Upper lobe of left lung (tissue), 6 donors: ENCODE measurements around the gene DTL. TPM values are rescaled to one million over a fixed set of nuclear protein-coding genes. Genes with fewer than 3 reads are reported as not detected.
A peak's percentile ranks its signal among the peaks of the same experiment; 100 is the strongest.
"Not testable (repeated sequence)": the region's sequence is repeated elsewhere in the genome, so short reads cannot be mapped to it uniquely, and the experiment has no call there.

ENCODE experiments used
- ATAC-seq, 2 donors: fragments of 200-7000 bp; cut with Tn5 transposase; one replicate each; pipeline ENCODE4 v1.9.1; 2022; ENCODE audit warnings: mild to moderate bottlenecking in 2 of 2, moderate library complexity in 2 of 2; ENCODE audit not compliant: low FRiP score in 2 of 2
- DNase-seq, 2 donors: peaks; one replicate each; pipeline ENCODE4 v3.0.0-alpha.2; 2019 to 2020
- H3K27ac ChIP-seq, 4 donors: fragments of 200-600 bp; sonication (generic); one replicate each; pipeline ENCODE4 v1.5.1; 2016 to 2019
- H3K27me3 ChIP-seq, 4 donors: fragments of 200-600 bp; sonication (generic); one replicate each; pipeline ENCODE4 v1.5.1; 2017 to 2019
- H3K36me3 ChIP-seq, 4 donors: fragments of 200-600 bp; sonication (generic); one replicate each; pipeline ENCODE4 v1.5.1; 2016 to 2019
- H3K4me1 ChIP-seq, 4 donors: fragments of 200-600 bp; sonication (generic); one replicate each; pipeline ENCODE4 v1.5.1; 2018 to 2019
- H3K4me3 ChIP-seq, 4 donors: fragments of 200-600 bp; sonication (generic); one replicate each; pipeline ENCODE4 v1.5.1; 2017 to 2019; ENCODE audit warnings: mild to moderate bottlenecking in 2 of 4, moderate library complexity in 1 of 4
- H3K9me3 ChIP-seq, 4 donors: fragments of 200-600 bp; sonication (generic); one replicate each; pipeline ENCODE4 v1.5.1; 2018 to 2019
- EP300 ChIP-seq, 4 donors: sonication (generic); formaldehyde crosslinking; IDR thresholded peaks; one replicate each; pipeline ENCODE4 v1.5.1; 2017; ENCODE audit warnings: antibody characterized with exemption in 4 of 4, control low read depth in 2 of 4
- POLR2A ChIP-seq, 4 donors: fragments of 450-650 bp; IDR thresholded peaks; one replicate each; pipeline ENCODE4 v1.5.1; 2016 to 2017; ENCODE audit warnings: antibody characterized with exemption in 4 of 4, mild to moderate bottlenecking in 2 of 4
- POLR2AphosphoS5 ChIP-seq, 2 donors: sonication (generic); formaldehyde crosslinking; IDR thresholded peaks; one replicate each; pipeline ENCODE4 v1.5.1; 2017; ENCODE audit warnings: antibody characterized with exemption in 2 of 2
- WGBS, 2 donors: methylation state at CpG; one replicate each; pipeline ENCODE4 v1.1.5; 2017 to 2018; 5-methylcytosine and 5-hydroxymethylcytosine counted together
- total RNA-seq, 6 donors: library from RNA; depleted of rRNA in 4 of 6; stranded (reverse); fragments of >200 nt in 4 of 6; gene quantifications; one replicate each; pipeline versions ENCODE4 v1.1.0 to v1.2.1, GENCODE V29; 2016 to 2021
- TF ChIP-seq, protein P1 (sequence below), 6 experiments: fragments of 450-650 bp in 4 of 6; fragments of 200-600 bp in 2 of 6; sonication (generic) in 2 of 6; IDR thresholded peaks; one replicate each; pipeline ENCODE4 v1.5.1; 2016 to 2019; ENCODE audit warnings: antibody characterized with exemption in 6 of 6
- donor health status: DM: no; HTN: no; CAD: no; lungs with moderate emphysema.
- donor health status: DM: no; HTN: yes; CAD: no; lungs with severe emphysema.

Gene DTL
- total RNA-seq, 6 donors from 2014 or later: 0.92 to 5.9 (median 2.2) TPM

DNA sequence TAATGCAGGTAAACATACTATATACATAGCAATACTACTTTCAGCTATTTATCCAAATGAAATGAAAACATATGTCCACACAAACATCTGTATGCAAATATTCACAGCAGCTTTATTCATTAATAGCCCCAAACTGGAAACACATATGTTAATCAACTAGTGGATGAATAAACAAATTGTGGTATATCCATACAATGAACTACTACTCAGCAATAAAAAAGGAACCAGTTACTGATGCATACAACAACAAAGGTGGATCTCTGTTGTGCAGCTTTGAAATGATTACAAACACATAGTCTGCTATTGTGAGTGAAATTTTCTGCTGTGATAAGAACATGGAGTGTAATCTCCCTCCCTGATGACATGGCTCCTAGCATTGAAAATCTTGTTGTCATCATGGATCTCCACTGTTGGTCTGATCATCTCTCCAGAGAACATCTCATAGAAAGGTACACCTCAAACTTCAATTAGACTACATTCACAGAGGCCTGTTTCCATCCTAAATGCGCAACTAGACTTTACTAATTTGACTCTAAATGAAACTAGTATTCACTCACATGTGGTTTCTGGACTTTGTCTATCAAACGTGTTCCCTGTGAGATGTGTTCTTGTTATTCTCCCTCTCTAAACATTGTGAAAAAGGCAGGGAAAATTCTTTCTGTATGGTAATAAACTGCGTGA, 10.9 kb upstream of the DTL start:
- H3K27ac ChIP-seq: no peak overlapping the region
- 93% methylated on average over 3 of the region's 3 CpGs for WGBS, 2 donors
- TF ChIP-seq, protein P1, sequence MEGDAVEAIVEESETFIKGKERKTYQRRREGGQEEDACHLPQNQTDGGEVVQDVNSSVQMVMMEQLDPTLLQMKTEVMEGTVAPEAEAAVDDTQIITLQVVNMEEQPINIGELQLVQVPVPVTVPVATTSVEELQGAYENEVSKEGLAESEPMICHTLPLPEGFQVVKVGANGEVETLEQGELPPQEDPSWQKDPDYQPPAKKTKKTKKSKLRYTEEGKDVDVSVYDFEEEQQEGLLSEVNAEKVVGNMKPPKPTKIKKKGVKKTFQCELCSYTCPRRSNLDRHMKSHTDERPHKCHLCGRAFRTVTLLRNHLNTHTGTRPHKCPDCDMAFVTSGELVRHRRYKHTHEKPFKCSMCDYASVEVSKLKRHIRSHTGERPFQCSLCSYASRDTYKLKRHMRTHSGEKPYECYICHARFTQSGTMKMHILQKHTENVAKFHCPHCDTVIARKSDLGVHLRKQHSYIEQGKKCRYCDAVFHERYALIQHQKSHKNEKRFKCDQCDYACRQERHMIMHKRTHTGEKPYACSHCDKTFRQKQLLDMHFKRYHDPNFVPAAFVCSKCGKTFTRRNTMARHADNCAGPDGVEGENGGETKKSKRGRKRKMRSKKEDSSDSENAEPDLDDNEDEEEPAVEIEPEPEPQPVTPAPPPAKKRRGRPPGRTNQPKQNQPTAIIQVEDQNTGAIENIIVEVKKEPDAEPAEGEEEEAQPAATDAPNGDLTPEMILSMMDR (IDR thresholded peaks at IDR 0.05): no peak
- DNase-seq: no peak
- H3K4me1 ChIP-seq: peaks cover 0 to 13% (median 6%) of the 10 kb centered on the region in 4 donors
- H3K27me3 ChIP-seq: no peaks in the 10 kb centered on the region
- no peak overlapping the region for H3K4me3 ChIP-seq
- no peak for ATAC-seq
- H3K36me3 ChIP-seq: peaks cover 0 to 3% (median 0%) of the 10 kb centered on the region in 4 donors
- H3K9me3 ChIP-seq: no peaks in the 10 kb centered on the region

DNA sequence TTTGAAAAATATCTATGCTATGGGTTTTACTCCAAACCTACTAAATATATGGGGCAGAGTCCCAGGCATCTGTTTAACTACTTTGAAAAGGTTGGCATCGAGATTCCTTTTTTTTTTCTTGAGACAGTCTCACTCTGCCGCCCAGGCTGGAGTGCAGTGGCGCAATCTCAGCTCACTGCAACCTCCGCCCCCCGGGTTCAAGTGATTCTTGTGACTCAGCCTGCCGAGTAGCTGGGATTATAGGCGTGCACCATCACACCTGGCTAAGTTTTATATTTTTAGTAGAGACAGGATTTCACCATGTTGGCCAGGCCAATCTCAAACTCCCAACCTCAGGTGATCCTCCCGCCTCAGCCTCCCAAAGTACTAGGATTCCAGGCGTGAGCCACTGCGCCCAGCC, 7.8 kb upstream of the DTL start:
- not testable (repeated sequence) for ATAC-seq, H3K27me3 ChIP-seq, H3K36me3 ChIP-seq, H3K9me3 ChIP-seq, H3K4me3 ChIP-seq
- Histone ChIP-seq H3K27ac (peak overlapping the region in 1 of 4 donors; percentile 59), H3K4me1 (peaks cover 5 to 26% (median 13%) of the 10 kb centered on the region in 4 donors)
- DNase-seq: peak; percentile 33 to 81
- 46 to 78% methylated on average over 10 of the region's 10 CpGs for WGBS, 2 donors
- TF ChIP-seq EP300 (IDR thresholded peaks at IDR 0.05): peak in 1 of 4 donors; percentile 55

DNA sequence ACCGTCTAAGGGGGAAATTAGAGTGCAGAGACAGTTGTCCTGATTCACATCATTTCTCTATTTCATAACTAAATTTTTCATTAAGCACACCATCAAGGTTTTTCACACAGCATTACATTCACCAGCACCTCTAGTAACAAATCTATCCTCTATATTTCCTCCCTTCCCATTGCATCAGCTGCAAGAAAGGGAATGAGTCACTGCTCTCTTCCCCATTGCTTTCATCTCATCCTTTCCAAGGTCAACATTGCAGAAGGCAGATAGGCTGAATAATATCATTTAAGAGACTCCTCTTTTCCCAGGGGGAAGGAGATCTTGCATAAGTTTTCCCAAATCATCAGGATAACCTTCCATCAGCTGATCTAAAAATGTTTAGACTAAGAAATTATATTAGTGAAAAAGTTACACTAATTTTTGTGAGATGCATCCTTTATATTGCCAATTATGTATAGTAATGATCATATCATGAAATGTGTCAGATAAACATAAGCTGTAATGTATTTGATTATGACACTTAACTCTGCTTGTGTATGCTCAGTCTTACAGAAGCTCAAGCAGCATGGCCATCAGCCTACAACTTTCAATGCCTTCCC, 4.5 kb upstream of the DTL start:
- Histone ChIP-seq H3K27me3 (no peaks in the 10 kb centered on the region), H3K27ac (no peak overlapping the region), H3K36me3 (no peaks in the 10 kb centered on the region), H3K9me3 (no peaks in the 10 kb centered on the region), H3K4me1 (peaks cover 5 to 49% (median 26%) of the 10 kb centered on the region in 4 donors), H3K4me3 (no peak overlapping the region)
- DNase-seq: no peak
- 85 to 87% methylated on average over 1 of the region's 1 CpG for WGBS, 2 donors
- peak in 1 of 2 donors; percentile 11 for ATAC-seq
- TF ChIP-seq EP300 (IDR thresholded peaks at IDR 0.05) (no peak), POLR2A (IDR thresholded peaks at IDR 0.05) (no peak), POLR2AphosphoS5 (IDR thresholded peaks at IDR 0.05) (no peak)
- TF ChIP-seq, protein P1 (IDR thresholded peaks at IDR 0.05): no peak

DNA sequence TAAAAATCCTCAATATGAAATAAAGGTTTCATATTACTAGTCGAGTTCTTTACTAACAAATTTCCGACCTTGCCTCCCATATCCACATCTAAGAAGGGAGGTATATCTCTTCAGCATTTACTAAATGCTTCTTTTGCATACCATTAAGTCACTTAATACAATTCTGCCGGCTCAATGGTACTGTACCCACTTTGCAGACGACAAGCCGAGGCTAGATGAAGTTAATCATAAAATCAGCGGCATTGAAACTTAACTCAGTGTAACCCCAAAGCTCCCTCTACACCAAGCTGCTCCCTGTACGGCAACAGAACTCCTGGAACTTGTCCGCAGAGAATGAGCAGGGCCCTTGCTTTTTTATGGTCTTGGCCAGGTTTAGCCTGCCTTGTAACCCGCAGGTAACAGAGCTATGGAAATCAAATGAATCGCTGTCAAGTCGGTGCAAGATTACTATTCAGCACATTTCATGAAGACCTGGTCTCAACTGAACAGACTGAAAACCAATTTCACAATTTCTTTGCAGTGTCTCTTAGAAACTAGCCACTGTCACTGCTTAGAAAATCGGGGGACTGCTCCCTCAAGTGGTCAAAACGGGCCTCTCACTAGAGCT, 929 bp upstream of the DTL start:
- 2 to 4% methylated on average over 13 of the region's 13 CpGs for whole genome bisulfite sequencing, 2 donors
- DNase-seq (no peak), ATAC-seq (peak; percentile 2 to 5)
- H3K27me3 ChIP-seq: no peaks in the 10 kb centered on the region
- H3K4me1 ChIP-seq: peaks cover 5 to 39% (median 24%) of the 10 kb centered on the region in 4 donors
- no peaks in the 10 kb centered on the region for H3K36me3 ChIP-seq
- H3K4me3 ChIP-seq: peak overlapping the region; percentile 37 to 66 (median 60)
- H3K27ac ChIP-seq: peak overlapping the region; percentile 70 to 93 (median 86)
- peak in 1 of 4 donors; percentile 22 for TF ChIP-seq EP300 (IDR thresholded peaks at IDR 0.05)
- no peak for TF ChIP-seq POLR2AphosphoS5 (IDR thresholded peaks at IDR 0.05)
- no peak for TF ChIP-seq POLR2A (IDR thresholded peaks at IDR 0.05)
- TF ChIP-seq, protein P1 (IDR thresholded peaks at IDR 0.05): no peak
- no peaks in the 10 kb centered on the region for H3K9me3 ChIP-seq

DNA sequence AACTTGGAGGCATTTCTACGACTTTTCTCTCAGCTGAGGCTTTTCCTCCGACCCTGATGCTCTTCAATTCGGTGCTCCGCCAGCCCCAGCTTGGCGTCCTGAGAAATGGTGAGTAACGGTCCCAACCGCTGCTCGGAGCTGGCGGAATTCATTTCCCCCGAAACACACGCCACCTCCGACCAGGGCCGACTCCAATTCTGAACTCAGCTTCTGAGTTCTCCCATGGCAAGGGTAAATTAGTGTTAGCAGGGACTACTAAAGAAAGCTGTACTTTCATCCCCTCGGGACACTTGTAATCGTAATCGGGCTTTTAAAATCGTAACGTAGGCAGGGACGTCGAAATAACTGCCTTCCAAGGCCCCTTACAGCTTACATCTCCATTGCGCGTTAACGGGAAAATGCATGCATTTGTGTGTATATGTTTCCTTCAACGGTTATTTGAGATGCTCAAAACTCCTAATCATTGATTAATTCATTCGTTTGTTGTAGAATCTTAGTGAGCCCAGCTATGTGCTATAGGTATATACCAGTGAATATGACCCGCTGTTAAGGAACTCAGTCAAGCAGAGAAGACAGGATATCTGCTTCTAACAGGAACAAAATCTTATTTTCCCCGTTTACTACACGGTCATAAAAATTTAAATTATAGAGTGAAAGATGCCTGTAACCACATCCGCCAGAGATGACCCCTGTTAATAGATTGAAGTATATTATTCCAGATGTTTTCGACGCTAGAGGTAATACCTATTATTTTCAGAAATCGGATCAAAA, 472 bp downstream of the DTL start:
- TF ChIP-seq POLR2A (IDR thresholded peaks at IDR 0.05) (no peak), EP300 (IDR thresholded peaks at IDR 0.05) (no peak), POLR2AphosphoS5 (IDR thresholded peaks at IDR 0.05) (no peak)
- TF ChIP-seq, protein P1 (IDR thresholded peaks at IDR 0.05): no peak
- 0 to 1% methylated on average over 19 to 32 of the region's 32 CpGs for WGBS, 2 donors
- Histone ChIP-seq H3K36me3 (no peaks in the 10 kb centered on the region), H3K4me3 (peak overlapping the region; percentile 50 to 66 (median 60)), H3K27me3 (no peaks in the 10 kb centered on the region), H3K27ac (peak overlapping the region in 3 of 4 donors; percentile 70 to 93 (median 87)), H3K4me1 (peaks cover 4 to 33% (median 20%) of the 10 kb centered on the region in 4 donors), H3K9me3 (no peaks in the 10 kb centered on the region)
- ATAC-seq (peak in 1 of 2 donors; percentile 0), DNase-seq (no peak)
